MV-4-11 (cell line): ENCODE data around the gene GLO1.
"Not testable (repeated sequence)": the region's sequence is repeated elsewhere in the genome, so short reads cannot be mapped to it uniquely, and the experiment has no call there.

Source experiments
- DNase-seq: peaks from one replicate; lab custom pipeline; 2025; lab: John Stamatoyannopoulos, UW

Gene GLO1

GRCh38 chr6:38705924-38706323, 3.0 kb upstream of the GLO1 start:
- DNase-seq: no peak

DNA sequence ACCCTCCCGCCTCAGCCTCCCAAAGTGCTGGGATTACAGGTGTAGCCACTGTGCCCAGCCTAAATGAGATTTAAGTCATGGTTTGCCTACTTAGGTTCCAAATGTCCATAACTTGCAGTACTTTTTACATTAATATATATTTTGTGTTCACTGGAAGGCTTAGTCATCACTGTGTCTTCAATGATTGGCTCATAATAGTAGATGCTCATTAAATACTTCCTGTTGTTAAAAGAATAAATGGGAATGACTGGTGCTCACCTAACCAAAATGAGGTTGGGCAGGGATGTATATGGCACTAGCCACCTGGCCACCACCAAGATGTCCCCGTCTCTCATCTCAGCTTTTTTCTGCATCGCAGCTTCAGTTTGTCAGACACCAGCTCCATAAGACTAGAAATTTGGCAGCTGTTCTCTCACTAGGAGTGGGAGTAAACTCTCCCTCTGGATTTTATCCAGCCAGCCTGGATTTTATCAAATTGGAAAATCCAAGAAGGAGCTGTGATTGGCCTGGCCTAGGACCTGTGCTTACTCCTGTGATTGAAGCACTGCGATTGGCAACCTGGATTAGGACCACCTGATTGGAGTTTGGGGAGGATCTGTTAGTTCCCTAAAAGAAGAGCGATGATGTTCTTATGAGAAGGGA, 1.1 kb upstream of the GLO1 start:
- no peak for DNase-seq

- DNase-seq: no peak
These were observed 1.4 kb downstream of the GLO1 start for GRCh38 chr6:38701551-38701950.

DNA sequence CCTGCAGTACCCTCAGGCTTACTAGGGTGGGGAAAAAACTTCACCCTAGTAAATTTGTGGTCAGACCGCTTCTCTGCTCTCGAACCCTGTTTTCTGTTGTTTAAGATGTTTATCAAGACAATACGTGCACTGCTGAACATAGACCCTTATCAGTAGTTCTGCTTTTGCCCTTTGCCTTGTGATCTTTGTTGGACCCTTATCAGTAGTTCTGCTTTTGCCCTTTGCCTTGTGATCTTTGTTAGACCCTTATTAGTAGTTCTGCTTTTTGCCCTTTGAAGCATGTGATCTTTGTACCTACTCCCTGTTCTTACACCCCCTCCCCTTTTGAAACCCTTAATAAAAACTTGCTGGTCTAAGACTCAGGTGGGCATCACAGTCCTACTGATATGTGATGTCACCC, 3.2 kb downstream of the GLO1 start:
- not testable (repeated sequence) for DNase-seq

DNA sequence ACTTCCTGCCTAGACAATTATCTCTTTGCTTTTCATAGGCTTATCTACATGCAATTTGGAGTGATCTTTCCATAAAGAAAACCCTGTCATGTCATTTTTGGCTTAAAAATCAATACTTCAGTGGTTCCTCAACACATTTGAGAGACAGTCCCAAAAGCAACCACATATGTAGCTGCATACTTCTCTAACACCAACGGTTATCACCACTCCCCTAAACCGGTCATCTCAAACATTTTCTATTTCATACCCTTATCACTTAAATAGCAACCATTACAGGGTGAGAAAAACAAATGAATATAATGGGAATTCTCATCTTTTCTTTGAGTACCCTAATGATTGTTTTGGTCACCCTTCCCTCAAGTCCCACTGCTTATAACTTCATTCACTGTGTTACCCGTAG, 5.1 kb downstream of the GLO1 start:
- no peak for DNase-seq

- DNase-seq: no peak
These were observed 6.6 kb downstream of the GLO1 start for GRCh38 chr6:38696345-38696744.

- no peak for DNase-seq
These were observed 7.0 kb downstream of the GLO1 start for GRCh38 chr6:38695933-38696332.

DNA sequence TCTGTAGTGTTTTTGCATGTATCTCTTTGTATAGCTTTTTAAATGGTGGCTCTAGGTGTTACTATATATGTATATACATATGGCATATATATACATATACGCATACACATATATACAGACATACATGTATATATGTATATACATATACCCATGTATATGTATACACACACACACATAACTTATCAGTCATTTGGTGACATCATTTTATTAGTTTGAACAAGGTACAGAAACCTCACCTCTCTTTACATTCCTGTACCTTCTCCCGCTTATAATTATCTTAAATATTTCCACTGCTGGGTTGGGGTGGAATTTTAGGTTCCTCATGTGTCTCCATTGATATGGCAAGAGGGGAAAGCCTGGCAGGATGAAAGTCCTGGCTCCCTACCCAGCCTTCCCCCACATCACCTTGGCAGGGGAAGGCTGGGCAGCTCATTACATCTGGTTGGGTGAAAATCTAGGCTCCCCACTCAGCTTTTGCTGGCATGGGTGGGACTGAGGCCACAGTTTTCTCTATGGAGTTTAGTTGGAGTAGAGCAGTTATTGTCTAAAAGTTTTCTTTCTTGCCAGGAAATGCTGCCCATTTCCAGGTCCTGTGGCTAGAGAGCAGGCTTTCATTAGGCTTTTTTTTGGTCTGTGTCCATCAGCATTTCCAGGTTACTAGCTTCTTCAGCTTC, 7.6 kb downstream of the GLO1 start:
- no peak for DNase-seq

DNA sequence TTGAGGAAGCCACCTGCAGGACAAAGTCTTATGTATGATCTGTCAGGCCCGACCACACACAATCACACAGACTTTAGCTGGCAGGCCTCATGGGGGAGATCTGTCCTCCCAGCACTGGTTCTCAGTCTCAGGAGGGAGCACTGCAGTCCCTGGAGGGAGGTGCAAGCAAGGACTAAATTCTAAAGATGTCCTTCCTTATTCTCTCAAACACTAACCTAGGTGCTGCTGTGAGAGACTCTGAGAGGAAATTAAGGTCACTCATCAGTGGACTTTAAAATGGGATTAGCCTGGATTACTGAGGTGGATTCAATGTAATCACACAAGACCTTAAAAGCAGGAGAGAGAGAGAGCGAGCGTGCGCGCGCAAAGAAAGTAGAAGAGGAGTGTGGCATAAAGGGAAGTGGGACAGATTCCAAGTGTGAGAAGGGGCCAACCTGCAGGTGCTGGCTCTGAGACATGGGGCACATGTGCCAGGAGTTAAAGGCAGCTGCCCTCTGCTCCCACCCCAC, 14.3 kb downstream of the GLO1 start:
- peak; percentile 54 for DNase-seq

DNA sequence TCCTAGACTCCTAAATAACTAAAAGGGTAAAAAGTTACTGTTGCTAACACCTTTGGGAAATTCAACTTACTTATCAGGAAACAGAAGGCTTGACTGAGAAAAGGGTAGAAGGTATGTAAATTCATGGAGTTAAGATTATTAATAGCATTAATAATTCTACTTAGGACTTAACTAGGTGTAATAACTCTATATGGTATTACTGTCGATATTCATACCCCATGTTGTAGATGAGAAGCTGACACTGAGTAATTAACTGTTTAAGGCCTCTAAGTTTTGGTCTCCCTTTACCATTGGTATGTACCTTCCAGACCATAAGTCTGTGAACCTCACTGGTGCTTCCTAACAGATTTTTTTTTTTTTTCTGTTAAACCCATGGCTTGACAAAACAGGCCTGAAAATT, 15.4 kb downstream of the GLO1 start:
- no peak for DNase-seq

DNA sequence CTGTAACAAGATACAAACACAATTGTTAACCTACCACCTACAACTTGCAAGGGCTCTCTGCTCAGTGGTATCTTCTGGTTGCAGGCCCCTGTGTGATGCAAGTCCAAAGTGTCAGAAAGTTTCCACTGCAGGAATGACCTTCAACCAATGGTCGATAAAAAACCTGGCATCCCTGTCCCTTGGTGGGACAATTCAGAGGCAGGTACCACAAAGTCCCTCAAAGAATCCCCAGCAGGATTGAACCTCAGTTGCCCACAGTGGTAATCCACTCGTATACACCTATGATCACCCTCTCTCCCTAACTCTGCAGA, 15.9 kb downstream of the GLO1 start:
- DNase-seq: no peak

DNA sequence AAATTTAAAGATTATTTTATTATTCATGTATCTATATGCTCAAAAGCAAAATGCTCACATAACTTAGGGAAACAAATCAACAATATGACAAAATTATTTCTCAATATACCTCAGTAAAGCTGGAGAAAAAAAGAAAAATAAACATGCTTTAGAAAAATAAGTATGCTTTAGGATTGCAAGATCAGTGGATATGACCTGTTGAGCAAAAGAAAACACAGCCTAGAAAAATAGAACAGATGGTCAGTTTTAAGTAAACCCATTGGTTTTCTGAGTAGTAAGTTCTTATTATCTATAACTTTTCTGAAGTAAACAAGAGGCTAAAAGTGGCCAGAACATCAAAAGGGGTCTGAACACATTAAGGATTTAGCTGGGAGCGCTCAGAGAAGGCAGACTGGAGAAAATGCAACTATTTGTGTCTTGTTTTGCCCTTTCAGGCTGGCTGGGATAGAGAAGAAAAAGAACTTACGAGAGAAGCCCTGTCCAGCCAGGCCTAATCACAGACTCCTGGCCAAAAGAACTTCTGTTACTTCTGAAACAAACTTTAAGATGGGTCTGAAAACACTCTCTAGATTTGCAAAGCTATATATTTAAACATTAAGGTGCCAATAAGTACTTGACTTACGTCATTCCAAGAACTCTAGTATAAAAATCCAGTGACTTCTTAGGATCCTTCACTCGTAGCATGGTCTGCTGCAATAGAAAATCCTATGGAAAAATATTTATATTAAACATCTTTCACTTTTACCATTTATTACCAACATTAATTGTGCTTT, 16.5 kb downstream of the GLO1 start:
- DNase-seq: no peak

DNA sequence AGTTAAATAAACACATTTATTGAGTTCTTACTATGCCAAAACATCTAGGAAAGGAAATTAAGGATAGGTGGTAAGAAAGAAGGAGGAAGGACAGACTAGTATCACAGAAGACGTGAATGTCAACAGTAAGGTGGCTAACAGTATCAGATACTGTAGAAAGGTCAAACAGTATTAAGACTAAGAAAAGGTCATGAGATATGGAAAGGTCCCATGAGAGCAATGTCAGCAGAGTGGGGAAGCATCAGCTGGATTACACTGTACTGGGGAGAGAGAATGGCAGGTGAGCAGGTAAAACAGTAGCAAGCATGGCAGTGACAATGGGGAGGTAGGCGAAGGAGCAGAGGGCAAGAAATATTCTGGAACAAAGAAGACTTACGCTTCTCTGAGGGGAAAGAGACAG, 18.0 kb downstream of the GLO1 start:
- no peak for DNase-seq

DNA sequence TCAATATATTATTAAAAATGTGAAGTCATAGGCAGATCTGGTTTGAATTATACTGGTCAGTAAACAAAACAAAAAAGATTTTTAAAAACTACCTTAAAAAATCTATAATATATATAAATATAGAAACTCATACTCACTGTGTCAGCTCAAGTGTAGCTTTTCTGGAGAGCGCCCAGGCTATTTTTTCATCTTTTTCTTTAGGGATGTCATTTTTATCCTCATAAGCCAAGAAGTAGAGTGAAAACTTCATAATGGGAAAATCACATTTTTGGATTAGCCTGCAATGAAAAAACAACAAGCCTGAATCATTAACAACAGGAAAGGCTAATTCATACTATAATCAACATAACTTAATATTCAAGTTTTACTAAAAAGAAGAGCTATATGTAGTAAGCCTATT, 18.7 kb downstream of the GLO1 start:
- no peak for DNase-seq

DNA sequence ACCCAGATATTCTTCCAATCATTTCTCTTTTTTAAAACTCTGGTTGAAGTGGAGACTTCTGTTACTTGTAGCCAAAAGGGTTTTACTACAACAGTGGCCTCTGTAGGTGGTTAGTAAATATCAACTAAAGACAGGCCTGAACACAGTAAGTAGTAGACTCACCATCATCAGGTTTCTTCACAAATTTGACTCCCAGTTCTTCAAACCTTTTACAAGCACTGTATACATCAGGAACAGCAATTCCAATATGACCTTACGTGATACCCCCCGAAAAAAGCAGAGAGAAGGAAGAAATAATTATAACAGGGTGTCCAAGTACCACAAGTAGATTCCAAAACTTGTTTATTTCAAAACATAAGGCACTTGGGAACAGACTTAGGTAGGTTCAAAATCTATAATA, 21.1 kb downstream of the GLO1 start:
- DNase-seq: peak; percentile 79

- no peak for DNase-seq
These were observed 23.3 kb downstream of the GLO1 start for GRCh38 chr6:38679668-38680067.

DNA sequence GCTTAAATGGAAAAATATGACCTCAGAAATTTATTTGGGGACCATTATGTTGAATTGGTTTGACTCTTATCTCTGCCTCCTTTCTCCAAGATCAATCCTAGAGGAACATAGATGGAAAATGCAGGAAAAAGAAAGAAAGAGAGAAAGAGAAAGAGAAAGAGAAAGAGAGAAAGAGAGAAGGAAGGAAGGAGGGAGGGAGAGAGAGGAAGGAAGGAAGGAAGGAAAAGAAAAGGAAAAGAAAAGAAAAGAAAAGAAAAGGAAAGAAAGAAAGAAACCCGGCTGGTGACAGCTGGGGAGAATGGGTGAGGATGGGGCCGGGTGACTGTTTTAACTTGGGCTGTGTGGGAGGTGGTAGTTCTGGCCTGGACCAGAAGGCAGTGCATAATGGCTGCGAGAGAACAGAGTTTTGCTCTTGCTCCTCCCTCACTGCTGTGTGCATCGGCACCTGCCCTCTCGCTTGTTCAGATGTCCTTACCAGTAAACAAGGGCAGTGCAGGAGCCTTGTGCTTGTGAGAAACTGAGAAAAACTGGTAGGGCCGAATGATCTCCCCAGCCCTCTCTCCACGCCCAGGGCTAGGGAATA, 24.7 kb downstream of the GLO1 start:
- DNase-seq: no peak

- DNase-seq: no peak
These were observed 25.9 kb downstream of the GLO1 start for GRCh38 chr6:38676974-38677544.

DNA sequence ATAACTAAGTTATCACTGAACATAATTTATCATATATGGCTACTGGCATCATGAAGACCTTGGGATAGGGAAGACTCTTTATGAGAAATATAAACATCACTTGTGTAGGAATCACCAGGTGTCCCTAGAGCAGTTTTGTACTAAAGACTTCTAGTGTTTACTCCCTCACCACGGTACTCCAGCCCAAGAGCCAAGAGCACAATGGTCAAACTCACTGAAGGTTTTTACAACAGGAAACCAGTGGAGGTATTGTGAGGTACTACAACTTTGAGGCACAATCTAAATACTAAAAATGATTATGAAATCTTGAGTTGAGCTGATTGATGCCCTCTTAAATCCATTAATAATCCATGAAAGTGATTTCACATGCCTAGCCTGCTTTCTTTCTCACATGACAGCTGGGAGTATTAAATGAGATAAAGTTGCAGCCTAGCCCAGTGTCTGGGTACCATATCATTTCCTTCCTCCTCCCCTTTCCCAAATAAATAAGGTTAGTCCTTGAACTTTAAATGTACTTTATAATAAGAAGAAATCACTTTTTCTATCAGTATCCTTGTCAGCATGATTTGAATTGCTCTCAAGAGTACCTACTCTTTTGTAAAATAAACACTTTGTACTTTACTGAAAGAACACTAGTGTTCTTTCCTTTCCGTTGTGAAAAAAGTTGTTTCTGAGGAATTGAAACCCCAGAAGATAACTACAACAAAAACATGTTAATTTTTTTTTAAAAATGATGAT, 26.5 kb downstream of the GLO1 start:
- DNase-seq: no peak

DNA sequence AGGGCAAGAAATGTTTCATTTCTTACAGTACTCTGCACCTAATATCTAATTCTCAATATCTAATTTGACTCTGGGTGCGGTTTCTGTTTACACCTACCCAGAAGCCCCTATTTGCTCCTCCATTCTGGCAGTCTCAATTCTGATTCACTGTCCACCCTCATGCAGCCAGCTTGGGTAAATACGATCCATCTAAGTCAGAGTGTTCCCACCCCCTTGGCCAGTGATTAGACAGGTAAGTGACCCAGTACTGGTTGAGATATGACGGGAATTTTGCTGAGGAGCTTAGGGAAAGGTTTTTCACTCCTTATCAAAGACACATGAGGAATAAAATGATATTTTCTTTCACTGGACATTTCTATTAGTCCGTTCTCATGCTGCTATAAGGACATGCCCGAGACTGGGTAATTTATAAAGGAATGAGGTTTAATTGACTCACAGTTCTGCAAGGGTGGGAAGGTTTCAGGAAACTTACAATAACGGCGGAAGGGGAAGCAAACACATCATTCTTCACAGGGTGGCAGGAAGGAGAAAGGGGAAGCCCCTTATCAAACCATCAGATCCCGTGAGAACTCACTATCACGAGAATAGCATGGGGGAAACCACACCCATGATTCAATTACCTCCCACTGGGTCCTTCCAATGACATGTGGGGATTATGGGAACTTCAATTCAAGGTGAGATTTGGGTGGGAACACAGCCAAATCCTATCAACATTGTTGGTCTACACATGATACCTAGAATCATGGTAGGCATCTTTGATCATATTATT, 29.4 kb downstream of the GLO1 start:
- peak; percentile 5 for DNase-seq

DNA sequence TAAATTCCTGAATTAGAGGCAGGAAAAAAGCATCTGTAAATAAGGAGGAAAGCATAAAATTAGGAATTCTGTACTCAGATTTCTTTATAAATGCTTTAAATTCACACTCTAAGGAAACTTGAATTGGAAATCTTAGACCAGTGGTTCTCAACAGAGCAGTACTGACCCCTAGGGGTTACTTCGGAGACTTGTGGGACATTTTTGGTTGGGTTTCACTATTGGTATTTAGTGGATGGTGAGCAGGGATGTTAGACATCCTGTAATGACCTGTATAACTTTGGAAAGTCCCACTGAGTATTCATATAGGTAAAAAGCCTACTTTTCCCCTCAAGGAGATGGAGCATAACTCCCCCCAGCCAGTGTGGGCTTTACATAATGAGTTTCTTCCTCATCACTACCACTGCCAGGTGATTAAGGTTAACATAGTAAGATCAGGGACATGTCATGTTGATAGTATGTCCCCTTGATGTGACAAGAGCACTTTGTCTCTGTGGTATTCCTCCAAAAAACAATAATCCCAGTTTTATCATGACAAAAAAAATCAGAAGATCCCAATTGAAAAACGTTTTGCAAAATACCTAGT, 31.0 kb downstream of the GLO1 start:
- peak; percentile 16 for DNase-seq
